ENCODE data around the gene LRP1. TPM values are rescaled to one million over a fixed set of nuclear protein-coding genes. Genes with fewer than 3 reads are reported as not detected.

Gene LRP1
- total and polyA plus RNA-seq, 4 donors, result 87.5 to 375 (median 139) TPM

GRCh38 chr12:57173683-57174082 is 45.4 kb downstream of the LRP1 start:
- WGBS, result 90% methylated on average over 14 of the region's 14 CpGs
- TF ChIP-seq GABPA (IDR thresholded peaks at IDR 0.05 in 1 of 2, conservative IDR thresholded peaks at IDR 0.05 in 1 of 2) (no peak), HNF4A (conservative IDR thresholded peaks at IDR 0.05) (no peak), CTCF (IDR thresholded peaks at IDR 0.05; ENCODE audit: low read depth, low read length, missing input control) (no peak), NR2F2 (IDR thresholded peaks at IDR 0.05) (no peak), JUND (IDR thresholded peaks at IDR 0.05) (no peak), FOXA1 (IDR thresholded peaks at IDR 0.05) (no peak), ATF3 (IDR thresholded peaks at IDR 0.05) (no peak), HNF4G (IDR thresholded peaks at IDR 0.05) (no peak), REST (IDR thresholded peaks at IDR 0.05) (no peak), ZBTB33 (IDR thresholded peaks at IDR 0.05) (no peak), FOXA2 (IDR thresholded peaks at IDR 0.05) (no peak), EGR1 (IDR thresholded peaks at IDR 0.05; ENCODE audit: low read depth in 2 of 2) (no peak), SP1 (IDR thresholded peaks at IDR 0.05) (no peak), TAF1 (conservative IDR thresholded peaks at IDR 0.05) (no peak), RXRA (IDR thresholded peaks at IDR 0.05) (no peak), RAD21 (IDR thresholded peaks at IDR 0.05) (no peak), YY1 (IDR thresholded peaks at IDR 0.05) (no peak), MAX (IDR thresholded peaks at IDR 0.05) (no peak)
- no peak for DNase-seq (ENCODE audit: low spot score)
- no peaks in the 10 kb centered on the region for H3K9me3 ChIP-seq (ENCODE audit: control insufficient read depth in 4 of 4, low read length in 3 of 4)
- peaks cover 25 to 89% (median 45%) of the 10 kb centered on the region in 4 donors for H3K36me3 ChIP-seq (ENCODE audit: control insufficient read depth in 4 of 4, insufficient read depth in 3 of 4, low read depth in 1 of 4, low read length in 3 of 4)
- H3K27ac ChIP-seq (ENCODE audit: low read depth in 1 of 2, low read length in 2 of 2), result no peak overlapping the region
- no peaks in the 10 kb centered on the region for H3K27me3 ChIP-seq (ENCODE audit: control insufficient read depth in 4 of 4, insufficient read depth in 4 of 4, low read length in 3 of 4)
- no peak overlapping the region for H3K4me3 ChIP-seq (ENCODE audit: low read depth in 1 of 3, low read length in 3 of 3)
- no peaks in the 10 kb centered on the region for H3K4me1 ChIP-seq (ENCODE audit: control insufficient read depth in 4 of 4, insufficient read depth in 4 of 4, low read length in 3 of 4)
- no peak overlapping the region for H3K9ac ChIP-seq (ENCODE audit: low read depth in 1 of 2, low read length in 2 of 2)
